ENCODE measurements around the gene CPNE1. TPM values are rescaled to one million over a fixed set of nuclear protein-coding genes. Genes with fewer than 3 reads are reported as not detected.

CPNE1 gene
- total and polyA plus RNA-seq, 10 of the 15 experiments (the other 5 are each of a cell fraction or from before 2014, with no cell fraction given) = 84.9 to 209 (median 146) TPM

- TF ChIP-seq REST (IDR thresholded peaks at IDR 0.05; ENCODE audit: low read depth, low read length) (no peak), WRNIP1 (IDR thresholded peaks at IDR 0.05; ENCODE audit: borderline replicate concordance, low read depth, low read length) (no peak), GATAD2B (conservative IDR thresholded peaks at IDR 0.05; ENCODE audit: low read depth) (no peak), RB1 (IDR thresholded peaks at IDR 0.05; ENCODE audit: borderline replicate concordance) (no peak)
Observed at GRCh38 chr20:35582131-35582530, 82.6 kb downstream of the CPNE1 start (continued).

GRCh38 chr20:35579196-35579595 lies 85.5 kb downstream of the CPNE1 start:
- 55% methylated on average over 6 of the region's 6 CpGs for WGBS (ENCODE audit: insufficient coverage, insufficient replicate concordance, low lambda C conversion rate, missing lambda C conversion rate)
- in situ Hi-C loops (cut with MboI) = no loop called here
- Histone ChIP-seq H4K20me1 (ENCODE audit: control insufficient read depth, insufficient read depth) (no peaks in the 10 kb centered on the region), H3K4me3 (no peak overlapping the region), H3K4me2 (ENCODE audit: control insufficient read depth, insufficient read depth) (no peak overlapping the region), H3K79me2 (ENCODE audit: control insufficient read depth, insufficient read depth, low read length) (no peaks in the 10 kb centered on the region), H3K9me3 (replicated peaks; ENCODE audit: control insufficient read depth, insufficient read depth, low read length) (no peaks in the 10 kb centered on the region), H2AFZ (ENCODE audit: control insufficient read depth, low read depth, low read length) (no peak overlapping the region), H3K27me3 (replicated peaks in 1 of 2; ENCODE audit: control insufficient read depth in 2 of 2, insufficient read depth in 2 of 2, low read length in 1 of 2) (no peaks in the 10 kb centered on the region), H3K9ac (ENCODE audit: control insufficient read depth, insufficient read depth, low read length) (no peak overlapping the region), H3K27ac (ENCODE audit: control insufficient read depth, insufficient read depth) (no peak overlapping the region), H3K4me1 (ENCODE audit: control insufficient read depth, insufficient read depth, low read length) (no peaks in the 10 kb centered on the region), H3K36me3 (ENCODE audit: control insufficient read depth in 2 of 2, insufficient read depth in 2 of 2, low read length in 1 of 2) (no peaks in the 10 kb centered on the region)
- BruUV-seq (replicated peaks) = no TSS peak
- ChIA-PET SMC1A (ENCODE audit: uncharacterized antibody, unreplicated experiment) (no interaction called here), RAD21 (ENCODE audit: unreplicated experiment) (interaction anchor here (0.6 kb wide), 1 partner anchor 75 kb away, joined by 3 read pairs; no protein-coding TSS in a partner anchor), CTCF (no interaction called here), POLR2A (no interaction called here)
- ATAC-seq (no peak), DNase-seq (ENCODE audit: low read depth, low spot score) (no peak), FAIRE-seq (no peak)
- intact Hi-C loops (cut with micrococcal nuclease; ENCODE audit: unreplicated experiment) = no loop called here
- no peak for TF ChIP-seq ZNF687 (IDR thresholded peaks at IDR 0.05)
- TF ChIP-seq STAT1 (conservative IDR thresholded peaks at IDR 0.05) = no peak
- TF ChIP-seq ZNF592 (IDR thresholded peaks at IDR 0.05) = no peak
- no peak for TF ChIP-seq NR2C1 (IDR thresholded peaks at IDR 0.05)
- TF ChIP-seq BCL11A (IDR thresholded peaks at IDR 0.05; ENCODE audit: low read depth, low read length) = no peak
- TF ChIP-seq KLF5 (IDR thresholded peaks at IDR 0.05; ENCODE audit: partially characterized antibody) = no peak
- no peak for TF ChIP-seq ZBED1 (IDR thresholded peaks at IDR 0.05; ENCODE audit: borderline replicate concordance)

Measured in GM12878 (cell line).